GM12878 (cell line): ENCODE measurements around the gene FGFRL1.

Experiments used
- NR2C2 ChIP-seq: IDR thresholded peaks from 2 replicates; pipeline ENCODE4 v1.6.1; 2011; ENCODE audit warnings: borderline replicate concordance, low read depth; ENCODE audit not compliant: control insufficient read depth, insufficient read length
- TF ChIP-seq, protein P1 (sequence below), 3 experiments: IDR thresholded peaks in 2 of 3; conservative IDR thresholded peaks in 1 of 3; 2 replicates each; pipeline ENCODE4 v1.5.1; 2011; ENCODE audit warnings: low read depth in 3 of 3, low read length in 3 of 3, mild to moderate bottlenecking in 3 of 3, control low read depth in 2 of 3, moderate library complexity in 2 of 3, inconsistent platforms in 1 of 3, mixed read lengths in 1 of 3; ENCODE audit not compliant: control insufficient read depth in 2 of 3, insufficient read depth in 1 of 3; ENCODE audit errors: extremely low read depth in 1 of 3

DNA sequence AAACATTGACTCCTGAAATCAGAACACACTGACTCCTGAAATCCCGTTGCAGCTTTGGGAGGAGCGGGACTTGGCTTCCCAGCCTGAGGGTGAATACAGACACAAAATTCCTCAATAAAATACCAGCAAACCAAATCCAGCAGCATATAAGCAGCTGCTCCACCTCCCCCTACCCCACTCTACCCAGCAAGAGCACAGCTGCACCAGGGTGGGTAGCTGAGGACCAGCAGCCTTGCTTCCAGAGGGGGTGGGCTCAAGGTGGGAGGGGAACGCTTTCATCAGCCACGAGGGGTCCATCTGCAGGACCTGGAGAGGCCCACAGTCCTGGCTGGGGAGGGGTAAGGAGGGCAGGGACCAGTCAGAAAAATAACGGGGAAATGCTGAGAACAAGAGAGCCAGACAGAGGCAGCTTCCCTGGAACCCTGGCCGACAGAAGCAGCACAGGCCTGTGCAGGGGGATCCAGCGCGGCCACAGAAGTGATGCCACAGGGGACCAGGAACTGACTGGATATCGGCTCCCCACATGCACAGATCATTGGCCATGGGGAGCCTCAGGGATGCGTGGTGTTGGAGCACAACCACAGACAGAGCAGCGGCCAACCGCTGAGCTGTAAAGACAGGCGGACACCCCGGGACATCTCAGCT is 49.8 kb downstream of the FGFRL1 start:
- no peak for TF ChIP-seq NR2C2
- TF ChIP-seq, protein P1, sequence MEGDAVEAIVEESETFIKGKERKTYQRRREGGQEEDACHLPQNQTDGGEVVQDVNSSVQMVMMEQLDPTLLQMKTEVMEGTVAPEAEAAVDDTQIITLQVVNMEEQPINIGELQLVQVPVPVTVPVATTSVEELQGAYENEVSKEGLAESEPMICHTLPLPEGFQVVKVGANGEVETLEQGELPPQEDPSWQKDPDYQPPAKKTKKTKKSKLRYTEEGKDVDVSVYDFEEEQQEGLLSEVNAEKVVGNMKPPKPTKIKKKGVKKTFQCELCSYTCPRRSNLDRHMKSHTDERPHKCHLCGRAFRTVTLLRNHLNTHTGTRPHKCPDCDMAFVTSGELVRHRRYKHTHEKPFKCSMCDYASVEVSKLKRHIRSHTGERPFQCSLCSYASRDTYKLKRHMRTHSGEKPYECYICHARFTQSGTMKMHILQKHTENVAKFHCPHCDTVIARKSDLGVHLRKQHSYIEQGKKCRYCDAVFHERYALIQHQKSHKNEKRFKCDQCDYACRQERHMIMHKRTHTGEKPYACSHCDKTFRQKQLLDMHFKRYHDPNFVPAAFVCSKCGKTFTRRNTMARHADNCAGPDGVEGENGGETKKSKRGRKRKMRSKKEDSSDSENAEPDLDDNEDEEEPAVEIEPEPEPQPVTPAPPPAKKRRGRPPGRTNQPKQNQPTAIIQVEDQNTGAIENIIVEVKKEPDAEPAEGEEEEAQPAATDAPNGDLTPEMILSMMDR (IDR thresholded peaks at IDR 0.05 in 2 of 3, conservative IDR thresholded peaks at IDR 0.05 in 1 of 3; ENCODE audit: control insufficient read depth in 2 of 3, extremely low read depth in 1 of 3, insufficient read depth in 1 of 3, low read depth in 3 of 3, low read length in 3 of 3): no peak
